Fibroblast of upper back skin (primary cell): ENCODE results near the gene LDLRAP1.
A peak's percentile ranks its signal among the peaks of the same experiment; 100 is the strongest.
"Not testable (repeated sequence)": the region's sequence is repeated elsewhere in the genome, so short reads cannot be mapped to it uniquely, and the experiment has no call there.

Source experiments
- DNase-seq: peaks from one replicate; pipeline ENCODE4 v3.0.0-alpha.2; 2013

Gene LDLRAP1, protein sequence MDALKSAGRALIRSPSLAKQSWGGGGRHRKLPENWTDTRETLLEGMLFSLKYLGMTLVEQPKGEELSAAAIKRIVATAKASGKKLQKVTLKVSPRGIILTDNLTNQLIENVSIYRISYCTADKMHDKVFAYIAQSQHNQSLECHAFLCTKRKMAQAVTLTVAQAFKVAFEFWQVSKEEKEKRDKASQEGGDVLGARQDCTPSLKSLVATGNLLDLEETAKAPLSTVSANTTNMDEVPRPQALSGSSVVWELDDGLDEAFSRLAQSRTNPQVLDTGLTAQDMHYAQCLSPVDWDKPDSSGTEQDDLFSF

DNA sequence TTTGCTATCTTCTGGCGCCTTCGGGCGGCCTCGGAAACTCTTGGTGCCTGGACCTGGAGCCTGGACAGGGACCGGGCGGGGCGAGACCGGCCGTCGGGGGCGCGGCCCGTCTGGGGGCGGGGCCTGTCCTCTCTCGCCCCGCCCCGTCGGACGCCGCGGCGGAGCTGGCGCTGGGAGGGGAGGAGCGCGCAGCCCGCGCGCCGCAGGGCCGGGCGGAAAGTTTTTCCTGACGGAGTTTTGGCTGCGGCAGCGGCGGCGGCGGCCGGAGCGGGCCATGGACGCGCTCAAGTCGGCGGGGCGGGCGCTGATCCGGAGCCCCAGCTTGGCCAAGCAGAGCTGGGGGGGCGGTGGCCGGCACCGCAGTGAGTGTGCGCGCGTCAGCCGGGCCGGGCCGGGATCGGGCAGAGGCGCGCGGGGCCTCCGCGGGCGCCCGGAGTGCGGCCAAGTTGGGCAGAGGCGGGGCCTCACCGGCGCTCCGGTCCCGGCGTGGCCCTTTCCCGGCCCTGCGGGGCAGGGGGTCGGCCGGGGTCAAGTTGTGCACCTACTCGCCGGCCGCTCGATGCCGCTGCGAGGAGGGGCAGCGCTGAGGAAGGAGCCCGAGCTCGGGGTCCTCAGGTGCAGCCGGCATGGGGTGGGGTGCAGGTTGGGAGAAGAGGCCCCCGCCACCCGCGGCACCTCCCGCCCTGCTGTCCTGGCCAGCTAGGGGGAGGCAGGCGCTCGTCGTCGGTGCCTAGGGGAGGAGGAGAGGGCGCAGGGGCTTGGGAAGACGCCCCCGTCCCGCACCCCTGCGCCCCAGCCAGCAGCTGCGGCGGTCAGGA lies at the start of gene LDLRAP1:
TSS of gene LDLRAP1 (plus strand) at position 182 of the 818 bp plus-strand sequence. CDS start at position 275, 93 bp downstream.
- peak; percentile 66 for DNase-seq

DNA sequence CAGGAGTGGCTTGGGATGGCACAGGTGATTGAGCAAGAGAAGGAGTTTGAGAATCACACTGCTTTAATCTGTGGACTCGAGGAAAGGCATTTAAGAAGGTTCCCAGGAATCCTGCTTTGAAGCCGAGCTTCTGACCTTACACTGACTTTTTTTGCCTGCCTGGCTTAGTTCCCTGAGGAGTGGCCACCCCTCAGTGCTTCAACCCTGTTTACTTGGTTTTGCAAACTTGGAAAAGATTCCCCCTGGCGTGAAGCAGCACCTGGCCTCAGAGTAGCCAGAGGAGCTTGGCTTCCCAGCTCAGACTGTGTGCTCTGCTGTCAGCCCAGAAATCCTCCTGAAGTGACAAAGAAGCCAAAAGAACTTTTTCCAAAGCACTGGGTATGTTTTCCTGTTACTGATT lies 48.5 kb upstream of the LDLRAP1 start:
- no peak for DNase-seq

DNA sequence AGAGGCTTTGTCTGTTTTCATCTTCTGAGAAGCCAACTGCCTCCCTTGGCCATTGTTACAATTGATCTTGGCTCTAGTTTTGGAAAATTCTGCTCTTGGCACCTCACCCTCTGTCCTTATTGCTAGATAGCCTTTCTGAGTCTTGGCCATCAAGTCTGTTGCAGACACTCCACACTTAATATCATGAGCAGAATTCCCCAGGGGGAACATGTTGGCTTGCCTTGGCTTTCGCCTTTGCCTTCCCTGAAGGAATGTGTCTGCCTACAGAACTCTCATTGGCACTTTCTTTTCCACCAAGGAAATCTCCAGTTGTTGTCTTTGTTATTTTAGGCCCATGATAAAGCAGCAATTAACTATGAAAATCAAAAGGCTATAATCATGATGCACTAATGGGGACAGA lies 42.7 kb upstream of the LDLRAP1 start:
- DNase-seq, result peak; percentile 55

DNA sequence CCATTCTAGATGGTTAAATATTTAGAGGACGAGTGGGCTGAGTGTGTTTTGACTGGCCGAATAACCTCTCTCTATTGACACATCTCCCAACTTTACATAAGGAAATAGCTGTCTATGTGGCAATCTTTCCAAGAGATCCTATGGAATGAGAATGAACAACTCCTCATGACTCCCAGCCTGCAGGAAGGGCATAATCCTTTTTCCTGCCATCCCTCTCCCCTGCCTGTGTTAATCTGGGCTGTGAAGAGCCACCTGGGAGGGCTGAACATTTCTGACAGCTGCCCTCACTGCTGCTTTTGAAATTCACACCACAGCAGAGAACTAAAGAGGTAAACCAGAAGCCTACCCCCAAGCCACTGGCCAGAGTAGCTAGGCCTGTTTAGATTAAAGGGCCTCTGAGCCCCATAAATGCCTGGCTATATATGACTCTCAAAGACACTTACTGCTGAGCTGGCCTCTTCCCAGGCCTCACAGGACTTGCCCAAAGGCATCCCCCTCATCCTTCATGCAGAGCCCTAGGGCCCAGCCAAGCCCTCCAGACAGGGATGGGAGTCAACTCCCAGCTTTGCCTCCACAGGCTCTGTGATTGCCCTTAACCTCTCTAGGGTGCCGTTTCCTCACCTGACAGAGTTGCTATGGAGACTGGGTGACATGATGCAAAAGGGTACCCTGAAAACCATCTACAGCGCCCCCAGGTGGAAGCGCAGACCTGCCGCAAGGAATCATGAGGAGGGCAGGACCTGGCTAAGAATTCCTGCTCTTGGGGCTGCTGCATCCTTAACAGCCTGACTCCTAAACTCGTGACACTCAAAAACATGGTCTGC lies 42.0 kb upstream of the LDLRAP1 start:
- DNase-seq, result peak; percentile 96

DNA sequence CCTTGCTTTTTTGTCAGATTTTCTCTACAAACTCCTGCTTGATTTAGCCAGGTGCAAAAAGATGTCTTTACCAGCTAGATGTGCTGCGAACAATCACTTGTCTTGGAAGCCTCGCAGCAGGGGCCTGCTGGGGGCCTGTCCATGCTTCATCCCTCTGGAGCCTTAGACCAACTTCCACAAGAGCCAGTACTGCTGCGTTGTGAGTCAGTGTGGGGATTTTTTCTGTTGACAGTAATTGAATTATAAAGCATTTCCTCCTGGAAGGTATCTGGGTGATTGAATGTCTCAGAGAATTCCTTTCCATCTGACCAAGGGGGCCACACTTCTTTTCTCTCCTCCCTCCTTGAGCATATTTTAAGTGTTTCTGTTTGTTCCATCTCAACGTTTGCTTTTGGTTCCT lies 40.4 kb upstream of the LDLRAP1 start:
- DNase-seq, result peak; percentile 93

DNA sequence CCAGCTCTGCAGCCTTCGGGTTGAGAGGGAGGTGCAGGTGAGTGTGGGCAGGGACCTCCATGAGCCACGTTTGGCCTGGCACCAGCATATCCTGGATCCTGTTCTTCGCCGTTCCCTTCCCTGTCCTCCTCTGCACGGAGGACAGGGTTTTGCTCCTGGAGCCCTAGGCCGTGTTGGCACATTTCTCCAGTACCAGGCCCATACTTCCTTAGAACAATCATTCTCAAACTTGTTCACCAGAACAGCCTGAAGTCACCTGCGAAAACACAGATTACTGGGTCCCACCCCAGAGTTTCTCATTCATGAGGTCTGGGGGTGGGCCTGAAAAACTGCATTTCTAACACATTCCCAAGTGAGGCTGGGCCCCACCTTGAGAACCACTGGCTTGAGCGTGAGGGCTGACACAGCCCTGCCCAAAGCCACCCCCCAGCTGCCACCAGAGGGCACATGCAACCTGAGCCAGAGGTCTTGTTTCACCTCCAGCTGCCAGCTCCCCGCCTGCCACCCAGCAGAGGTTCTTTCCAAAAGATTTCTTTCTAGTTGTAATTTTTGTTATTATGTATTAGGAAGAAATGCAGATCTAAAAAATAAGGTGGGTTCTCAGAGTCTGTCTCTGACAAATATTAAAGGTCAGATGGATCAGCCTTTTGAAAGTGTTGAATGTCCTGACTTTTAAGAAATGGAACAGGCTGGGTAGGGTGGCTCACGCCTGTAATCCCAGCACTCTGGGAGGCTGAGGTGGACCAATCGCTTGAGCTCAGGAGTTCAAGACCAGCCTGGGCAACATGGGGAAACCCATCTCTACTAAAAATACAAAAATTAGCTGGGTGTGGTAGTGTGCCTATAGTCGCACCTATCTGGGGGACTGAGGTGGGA lies 39.6 kb upstream of the LDLRAP1 start:
- DNase-seq, result no peak

DNA sequence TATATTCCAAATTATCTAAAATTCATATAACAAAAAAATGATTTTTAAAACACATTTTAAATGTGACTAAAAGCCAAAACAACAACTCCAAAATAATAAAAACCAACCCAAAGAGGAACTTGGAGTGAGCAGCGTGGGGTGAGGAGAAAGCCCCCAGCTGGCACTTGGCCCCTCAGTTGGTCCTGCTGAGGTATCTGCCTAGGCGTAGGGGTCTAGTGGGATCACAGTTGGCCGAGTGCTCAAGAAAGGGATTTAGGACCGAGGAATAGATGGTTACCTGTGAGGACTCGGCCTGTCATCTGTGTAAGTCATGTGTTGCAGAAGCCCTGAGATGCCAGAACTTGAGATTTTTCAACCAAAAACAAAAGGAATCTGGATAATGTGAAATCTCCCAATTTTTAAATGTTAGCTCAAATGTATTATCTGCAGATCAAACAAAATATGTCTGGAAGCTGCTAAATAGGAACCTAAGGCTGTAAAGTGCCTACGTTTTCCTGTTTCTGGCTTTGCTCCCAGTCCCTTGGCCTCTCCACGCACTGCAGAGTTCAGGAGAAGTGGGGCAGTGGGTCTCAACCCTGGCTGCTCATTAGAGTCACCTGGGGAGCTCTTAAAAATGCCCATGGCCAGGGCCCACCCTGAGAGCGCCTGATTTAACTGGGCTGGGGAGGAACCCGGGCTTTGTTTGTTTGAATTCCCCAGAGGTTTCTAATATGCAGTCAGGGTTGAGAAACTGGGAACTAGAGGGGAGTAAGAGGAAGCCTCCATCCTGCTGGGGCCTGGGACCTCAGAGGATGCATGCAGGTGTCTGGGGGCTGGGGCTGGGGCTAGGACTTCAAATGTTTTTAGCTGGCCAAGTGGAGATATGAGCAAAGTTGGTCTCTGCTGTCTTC lies 38.5 kb upstream of the LDLRAP1 start:
- peak; percentile 72 for DNase-seq

DNA sequence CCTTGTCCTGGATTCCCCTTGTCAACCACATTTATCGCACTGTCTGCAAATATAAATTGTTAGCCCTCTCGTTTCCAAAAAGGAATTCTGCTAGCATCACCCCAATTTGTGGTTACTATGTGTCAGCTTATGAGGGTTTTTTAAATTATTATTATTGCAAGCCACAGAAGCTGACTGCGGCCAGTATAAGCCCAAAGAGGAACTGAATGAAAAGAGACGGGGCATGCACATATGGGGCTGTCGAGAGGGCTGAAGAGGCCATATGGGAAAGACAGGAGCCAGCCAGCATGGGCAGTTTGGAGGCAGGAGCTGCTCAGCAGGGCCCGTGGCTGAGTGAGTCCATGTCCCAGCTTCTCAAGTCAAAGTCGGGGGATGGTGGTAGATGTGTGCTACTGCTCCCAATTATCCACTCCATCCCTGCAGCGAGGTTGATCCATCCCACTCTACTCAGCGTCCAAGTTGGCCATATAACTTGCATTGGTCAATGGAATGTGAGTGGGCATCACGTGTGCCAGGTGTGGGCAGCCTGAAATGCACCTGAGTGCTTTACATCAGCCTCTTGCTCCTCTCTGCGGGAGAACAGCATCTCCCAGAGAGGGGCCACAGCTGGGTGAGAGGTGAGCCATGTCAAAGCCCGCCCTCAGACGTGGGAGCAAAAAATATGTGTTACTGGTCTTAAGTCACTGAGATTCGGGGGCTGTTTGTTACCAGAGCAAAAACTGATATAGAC lies 37.6 kb upstream of the LDLRAP1 start:
- DNase-seq, result peak; percentile 82

DNA sequence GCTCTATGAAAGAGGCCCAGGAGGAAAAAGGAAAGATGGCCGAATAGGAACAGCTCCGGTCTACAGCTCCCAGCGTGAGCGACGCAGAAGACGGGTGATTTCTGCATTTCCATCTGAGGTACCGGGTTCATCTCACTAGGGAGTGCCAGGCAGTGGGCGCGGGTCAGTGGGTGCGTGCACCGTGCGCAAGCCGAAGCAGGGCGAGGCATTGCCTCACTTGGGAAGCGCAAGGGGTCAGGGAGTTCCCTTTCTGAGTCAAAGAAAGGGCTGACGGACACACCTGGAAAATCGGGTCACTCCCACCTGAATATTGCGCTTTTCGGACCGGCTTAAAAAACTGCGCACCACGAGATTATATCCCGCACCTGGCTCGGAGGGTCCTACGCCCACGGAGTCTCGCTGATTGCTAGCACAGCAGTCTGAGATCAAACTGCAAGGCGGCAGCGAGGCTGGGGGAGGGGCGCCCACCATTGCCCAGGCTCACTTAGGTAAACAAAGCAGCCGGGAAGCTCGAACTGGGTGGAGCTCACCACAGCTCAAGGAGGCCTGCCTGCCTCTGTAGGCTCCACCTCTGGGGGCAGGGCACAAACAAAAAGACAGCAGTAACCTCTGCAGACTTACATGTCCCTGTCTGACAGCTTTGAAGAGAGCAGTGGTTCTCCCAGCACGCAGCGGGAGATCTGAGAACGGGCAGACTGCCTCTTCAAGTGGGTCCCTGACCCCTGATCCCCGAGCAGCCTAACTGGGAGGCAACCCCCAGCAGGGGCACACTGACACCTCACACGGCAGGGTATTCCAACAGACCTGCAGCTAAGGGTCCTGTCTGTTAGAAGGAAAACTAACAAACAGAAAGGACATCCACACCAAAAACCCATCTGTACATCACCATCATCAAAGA lies 36.6 kb upstream of the LDLRAP1 start:
- not testable (repeated sequence) for DNase-seq

DNA sequence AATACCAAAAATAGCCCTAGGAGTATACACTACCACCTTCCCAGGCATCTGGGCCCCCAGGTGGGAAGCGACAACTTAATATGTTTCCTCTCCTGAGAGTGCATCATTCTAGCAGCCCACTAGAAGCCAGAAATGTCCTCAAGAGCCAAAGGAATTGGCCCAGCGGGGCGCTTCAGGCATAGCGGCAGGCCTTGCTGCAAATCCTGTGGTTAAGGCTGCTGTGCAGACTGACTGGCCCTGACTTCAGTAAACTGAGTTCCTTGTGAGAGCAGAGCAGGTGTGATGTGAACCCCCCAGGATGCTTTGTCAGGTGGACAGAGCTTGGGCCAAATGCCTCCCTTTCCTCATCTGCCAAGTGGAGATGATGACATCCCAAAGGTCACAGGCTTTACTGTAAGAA lies 29.7 kb upstream of the LDLRAP1 start:
- no peak for DNase-seq

DNA sequence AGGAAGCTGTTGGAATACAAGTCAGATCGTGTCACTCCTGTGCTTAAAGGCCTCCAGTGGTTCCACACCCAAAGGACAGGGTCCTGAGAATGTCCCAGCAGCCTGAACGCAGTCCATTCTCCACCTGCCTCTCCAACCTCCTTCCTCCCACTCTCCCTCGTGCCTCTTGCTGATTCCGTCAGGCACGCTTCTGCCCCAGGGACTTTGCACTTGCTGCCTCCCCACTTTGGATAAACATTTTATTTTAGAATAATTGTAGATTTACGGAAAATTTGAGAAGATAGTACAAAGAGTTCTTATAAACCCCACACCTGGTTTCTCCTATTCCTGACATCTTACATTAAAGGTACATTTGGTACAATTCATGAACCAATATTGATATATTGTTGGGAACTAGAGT lies 28.4 kb upstream of the LDLRAP1 start:
- DNase-seq, result no peak

DNA sequence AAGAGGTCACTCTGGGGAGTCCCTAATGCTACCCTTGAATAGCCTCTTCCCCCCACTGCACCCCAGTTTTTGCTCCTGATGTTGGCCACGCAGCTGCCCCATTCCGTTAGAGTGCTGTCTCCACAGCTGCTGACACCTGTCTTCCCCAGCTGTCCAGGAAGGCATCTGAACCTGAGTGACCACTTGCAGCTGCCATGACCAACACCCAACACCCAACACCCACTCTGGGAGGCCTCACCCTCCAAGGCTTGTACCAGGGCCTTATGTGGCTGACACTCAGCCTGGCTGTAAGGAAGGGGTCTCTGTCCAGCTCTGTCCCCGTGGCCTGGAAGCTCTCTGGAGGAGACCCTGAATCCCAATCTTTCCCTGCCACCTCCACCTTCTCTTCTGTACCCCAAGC lies 26.7 kb upstream of the LDLRAP1 start:
- DNase-seq, result no peak

DNA sequence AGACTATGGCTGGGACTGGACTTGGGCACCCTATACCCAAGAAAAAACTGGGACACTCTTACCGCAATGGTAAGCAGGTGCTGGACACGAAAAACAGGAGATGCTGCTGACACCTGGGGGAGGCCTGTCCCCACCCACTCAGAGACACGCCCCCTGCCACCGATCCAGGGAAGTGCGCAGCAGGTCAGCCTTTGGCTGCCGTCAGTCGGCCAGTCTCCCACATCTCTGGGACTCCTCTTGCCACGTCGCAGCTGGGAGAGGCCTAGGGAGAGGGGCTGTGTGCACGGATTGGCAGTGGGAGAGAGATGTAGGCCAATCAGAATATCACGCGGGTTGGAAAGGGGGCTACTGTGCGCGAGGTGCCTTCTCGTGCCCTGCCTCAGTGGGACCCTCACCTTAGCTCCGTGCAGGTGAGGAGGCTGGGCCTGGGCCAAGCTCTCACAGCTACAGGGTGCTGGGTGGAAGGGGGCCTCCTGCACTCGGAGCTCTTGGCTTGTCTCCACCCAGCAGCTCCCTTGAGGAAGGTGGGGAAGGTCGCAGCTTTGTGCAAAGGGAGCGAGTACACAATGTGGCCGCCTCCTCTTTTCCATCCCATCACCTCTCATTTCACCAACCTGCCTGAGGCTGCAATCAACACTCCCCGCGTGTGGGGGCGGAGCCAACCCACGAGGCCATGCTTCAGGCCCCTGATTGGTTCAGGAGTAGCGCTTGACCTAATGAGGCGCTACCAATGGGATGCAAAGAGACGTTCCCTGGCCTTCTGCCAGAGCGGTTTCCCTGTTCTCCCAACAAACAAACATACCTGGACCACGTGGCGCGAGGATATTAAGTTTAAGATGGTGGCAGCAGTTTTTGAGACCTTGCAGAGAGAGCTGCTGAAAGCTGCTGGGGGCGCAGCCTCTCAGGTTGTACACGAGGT lies 25.7 kb upstream of the LDLRAP1 start:
- no peak for DNase-seq

DNA sequence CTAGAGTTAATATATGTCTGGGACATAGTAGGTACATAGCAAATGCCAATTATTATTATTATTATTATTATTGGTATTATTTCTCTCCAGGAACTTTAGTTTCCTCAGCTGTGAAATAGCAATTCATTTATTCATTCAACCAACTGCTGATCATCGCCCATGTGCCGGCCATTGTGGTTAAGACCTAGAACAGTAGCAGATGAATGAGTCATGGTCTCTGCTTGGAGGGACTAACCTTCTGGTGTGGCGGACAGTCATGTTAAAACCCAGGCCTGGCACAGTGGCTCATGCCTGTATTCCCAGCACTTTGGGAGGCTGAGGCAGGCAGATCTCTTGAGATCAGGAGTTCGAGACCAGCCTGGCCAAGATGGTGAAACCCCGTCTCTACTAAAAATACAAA lies 23.8 kb upstream of the LDLRAP1 start:
- DNase-seq, result peak; percentile 83

DNA sequence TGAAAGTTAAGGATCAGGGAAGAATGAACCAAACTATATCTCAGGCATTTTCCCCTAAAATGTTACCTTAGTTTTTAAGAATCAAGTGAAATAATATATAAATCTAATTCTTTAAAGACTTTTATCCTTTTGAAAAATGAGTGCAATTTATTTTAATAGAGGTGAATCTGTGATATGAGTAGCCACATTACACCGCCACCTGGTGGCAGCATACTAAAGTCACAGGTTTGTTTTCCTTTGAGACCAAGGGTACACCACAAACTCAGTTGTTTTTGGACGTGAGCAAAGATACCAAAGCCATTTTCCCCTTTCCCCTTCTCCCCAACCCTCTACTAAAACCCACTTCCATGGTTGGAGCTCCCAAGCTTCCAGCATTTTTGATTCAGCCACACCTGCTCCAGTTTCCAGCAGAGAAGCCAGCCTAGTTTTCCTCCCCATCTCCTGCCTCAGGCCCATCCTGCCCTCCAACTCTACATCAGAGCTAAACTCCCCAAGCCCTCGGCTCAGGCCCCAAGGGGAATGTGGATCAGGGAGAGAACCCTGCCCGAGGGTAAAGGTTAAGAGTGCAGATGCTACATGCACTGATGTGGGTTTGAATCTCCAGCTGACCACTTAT lies 22.9 kb upstream of the LDLRAP1 start:
- peak; percentile 62 for DNase-seq

DNA sequence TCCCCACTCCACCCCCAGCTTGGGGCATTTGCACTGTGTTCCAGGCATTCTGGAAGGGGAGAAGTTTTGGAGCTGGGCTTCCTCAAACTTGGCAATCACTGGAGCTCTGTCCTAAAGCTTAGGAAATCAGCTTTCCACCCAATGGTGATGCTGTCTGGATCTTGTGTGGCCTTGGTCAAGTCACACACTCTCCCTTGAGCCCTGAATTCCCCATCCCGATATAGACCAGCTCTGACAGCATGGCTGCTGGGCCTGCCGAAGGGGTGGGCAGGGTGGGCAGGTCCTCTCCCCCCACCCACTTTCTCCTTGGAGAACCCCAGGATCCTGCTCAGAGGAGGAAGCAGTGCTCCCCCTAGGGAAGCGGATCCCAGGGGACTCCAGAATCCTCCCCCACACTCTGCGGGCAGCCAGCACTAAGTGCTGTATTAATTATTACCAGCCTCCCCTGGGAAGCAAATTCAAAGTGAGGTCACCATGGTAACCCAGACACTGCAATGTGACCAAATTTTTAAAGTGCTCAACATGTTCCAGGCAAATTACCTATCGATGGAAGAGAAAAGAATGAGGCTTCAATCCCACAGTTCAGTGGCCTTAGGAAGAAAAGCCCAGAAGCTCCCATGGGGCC lies 21.3 kb upstream of the LDLRAP1 start:
- DNase-seq, result peak; percentile 29

DNA sequence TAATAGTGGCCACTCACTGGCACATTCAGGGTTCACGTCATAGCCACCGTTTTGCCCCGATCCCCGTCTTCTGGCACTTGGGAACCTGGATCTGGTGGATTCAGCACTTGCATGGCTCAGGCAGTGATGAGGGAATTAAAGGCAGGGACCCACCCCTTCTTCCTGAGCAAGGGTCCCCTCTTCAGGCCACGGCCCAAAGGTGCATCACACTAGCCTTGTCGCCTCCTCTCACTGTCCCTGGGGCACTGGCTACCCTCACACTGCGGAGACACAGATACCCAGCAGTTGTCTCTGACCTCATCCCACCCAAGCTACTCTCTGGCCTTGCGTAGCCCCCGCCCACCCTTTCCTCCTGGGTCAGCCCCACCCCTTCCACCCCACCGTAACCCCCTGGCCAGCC lies 19.9 kb upstream of the LDLRAP1 start:
- peak; percentile 32 for DNase-seq
